ENCODE results near the gene KRT6C.

DNA sequence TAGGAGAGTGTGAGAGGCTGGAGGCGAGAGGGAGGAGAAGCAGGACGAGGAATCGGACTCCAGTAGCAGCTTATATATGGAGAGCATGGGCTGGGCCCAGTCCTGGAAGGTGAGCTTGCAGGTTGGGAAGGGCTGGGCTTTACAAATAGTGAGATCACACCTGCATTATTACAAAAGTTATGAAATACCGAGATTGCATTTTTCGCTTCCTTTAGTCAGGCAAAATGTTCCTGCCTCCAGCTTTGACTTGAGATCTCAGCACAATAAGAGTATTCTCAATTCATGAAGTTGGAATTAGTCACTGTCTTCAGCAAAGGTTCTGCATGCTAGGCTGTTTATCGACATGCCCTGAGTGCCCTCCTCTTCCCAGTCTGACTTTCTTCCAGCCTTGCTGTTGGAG is 21.5 kb downstream of the KRT6C start, which contains the start of gene KRT6B:
- TF ChIP-seq CTCF (IDR thresholded peaks at IDR 0.05; ENCODE audit: low read depth, low read length) (no peak), EZH2phosphoT487 (IDR thresholded peaks at IDR 0.05; ENCODE audit: low read depth) (no peak)

Measured in OCI-LY3 (cell line).